Measurements from ENCODE around the gene ITGAE.

Gene ITGAE

GRCh38 chr17:3689262-3690093 lies 111.5 kb downstream of the ITGAE start:
- DNase-seq: no peak

- DNase-seq: no peak
Measured at GRCh38 chr17:3688852-3689261, 112.1 kb downstream of the ITGAE start.

GRCh38 chr17:3688027-3688553 lies 112.9 kb downstream of the ITGAE start:
- DNase-seq: no peak

DNA sequence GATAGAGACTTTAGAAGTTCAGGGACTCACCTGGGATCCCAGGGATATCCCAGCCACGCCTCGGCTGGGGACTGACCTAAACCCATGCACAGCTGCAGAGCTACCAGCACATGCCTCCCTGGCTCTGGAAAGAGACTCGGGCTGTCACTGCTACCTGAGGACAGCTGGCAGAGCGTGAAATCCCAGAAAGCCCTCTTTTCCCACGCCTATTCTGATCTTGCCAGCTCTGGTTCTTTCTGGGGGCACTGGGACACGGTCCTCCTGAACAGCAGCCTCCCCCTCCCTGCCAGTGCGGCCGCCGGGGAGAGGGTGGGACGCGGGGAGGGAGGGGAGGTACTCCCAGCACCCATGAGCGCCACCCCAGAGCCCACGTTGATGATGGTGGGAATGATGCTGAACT lies 115.8 kb downstream of the ITGAE start:
- DNase-seq: no peak

DNA sequence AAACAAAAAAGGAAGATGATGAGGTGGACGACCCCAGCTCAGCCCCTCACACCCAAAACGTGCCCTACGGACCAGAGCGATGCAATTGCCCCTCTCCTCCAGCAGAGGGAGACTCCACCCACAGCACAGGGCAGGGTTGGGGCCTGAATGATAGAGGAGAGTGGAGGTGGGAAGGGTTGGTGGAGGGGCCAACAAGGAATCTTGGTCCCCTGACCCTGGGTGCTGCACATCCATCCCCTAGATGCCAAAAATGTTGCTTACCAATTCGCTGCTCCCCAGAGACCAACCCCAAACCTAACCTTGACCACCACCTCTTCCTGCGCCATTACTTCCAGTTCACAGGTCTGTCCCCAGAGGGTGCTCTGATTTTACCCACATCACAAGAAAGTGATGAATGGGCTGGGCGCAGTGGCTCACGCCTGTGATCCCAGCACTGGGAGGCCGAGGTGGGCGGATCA lies 117.9 kb downstream of the ITGAE start:
- DNase-seq: no peak

DNA sequence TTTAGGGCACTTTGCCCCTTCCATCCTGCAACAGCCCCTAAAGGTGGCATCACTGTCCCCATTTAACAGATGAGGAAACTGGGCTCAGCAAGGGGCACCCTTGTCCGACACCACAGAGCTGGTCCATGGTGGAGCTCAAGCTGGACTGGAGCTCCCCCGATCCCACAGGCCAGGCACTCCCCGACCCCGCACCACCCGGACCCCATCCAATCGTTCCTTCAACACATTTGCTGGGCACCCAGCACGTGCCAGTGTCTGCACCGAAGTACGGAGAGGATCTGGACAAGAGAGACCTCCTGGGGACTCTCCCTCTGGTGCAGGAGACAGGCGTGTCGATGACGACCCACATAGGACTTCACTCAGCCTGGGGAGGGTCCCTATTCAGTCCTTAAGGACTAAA lies 119.0 kb downstream of the ITGAE start:
- no peak for DNase-seq

- DNase-seq: no peak
Measured at GRCh38 chr17:3681565-3681964, 119.4 kb downstream of the ITGAE start.

- no peak for DNase-seq
Measured at GRCh38 chr17:3681057-3681456, 119.9 kb downstream of the ITGAE start.

GRCh38 chr17:3679531-3680126 lies 121.4 kb downstream of the ITGAE start:
- DNase-seq: no peak

DNA sequence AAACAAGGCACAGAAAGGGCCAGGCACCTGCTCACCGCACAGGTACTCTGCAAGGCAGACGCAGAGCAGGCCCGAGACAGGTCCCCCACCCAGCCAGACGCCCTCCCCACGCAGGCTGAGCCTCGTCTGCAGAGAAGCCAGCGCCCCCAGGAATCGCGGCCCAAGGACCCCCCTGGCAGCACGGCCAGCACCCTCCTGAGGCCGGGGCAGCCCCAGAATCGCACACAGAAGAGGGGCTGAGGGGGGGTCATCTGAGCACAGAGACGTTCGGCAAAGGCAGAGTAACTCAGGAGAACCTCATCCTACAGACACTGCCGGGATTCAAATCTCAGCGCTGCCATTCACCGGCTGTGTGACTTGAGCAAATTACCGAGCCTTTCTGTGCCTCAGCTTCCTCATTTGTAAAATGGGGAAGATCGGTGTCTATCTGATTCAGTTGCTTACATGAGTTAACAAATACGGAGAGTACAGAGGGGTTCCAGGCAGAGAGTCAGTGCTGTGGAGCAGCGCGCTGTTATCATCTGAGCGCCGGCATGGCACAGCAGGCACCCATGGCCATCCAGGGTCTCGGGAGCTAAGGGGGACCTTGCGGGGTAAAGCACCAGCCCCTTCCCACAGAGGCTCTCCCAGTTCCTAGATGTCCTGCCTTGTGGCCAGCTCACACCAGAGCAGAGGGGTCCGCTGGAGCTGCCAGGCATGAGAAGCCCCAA lies 122.0 kb downstream of the ITGAE start:
- DNase-seq: no peak

GRCh38 chr17:3678095-3678820 lies 122.7 kb downstream of the ITGAE start:
- DNase-seq: no peak

DNA sequence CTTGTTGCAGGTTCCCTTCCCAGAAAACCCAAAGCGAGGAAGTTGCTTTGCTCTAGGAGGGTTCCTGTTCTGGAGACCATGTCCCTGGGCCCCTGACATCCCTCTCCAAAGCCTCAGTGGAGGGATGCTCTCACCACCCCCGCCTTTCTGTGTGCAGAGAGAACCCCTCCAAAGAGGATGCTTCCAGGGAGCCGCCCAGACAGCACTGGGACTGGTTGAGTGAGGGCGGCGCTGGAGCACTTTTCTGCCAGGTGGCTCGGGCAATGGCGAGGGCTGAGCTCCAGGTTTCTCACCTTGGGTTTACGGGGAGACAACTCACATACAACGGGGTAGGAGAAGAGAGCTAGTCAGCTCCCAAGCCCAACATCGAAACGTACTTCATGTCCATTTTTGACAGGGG lies 125.1 kb downstream of the ITGAE start:
- DNase-seq: no peak

- no peak for DNase-seq
Measured at GRCh38 chr17:3672571-3672970, 128.4 kb downstream of the ITGAE start.

- DNase-seq: no peak
Measured at GRCh38 chr17:3669548-3669947, 131.4 kb downstream of the ITGAE start.

- no peak for DNase-seq
Measured at GRCh38 chr17:3669085-3669347, 132.0 kb downstream of the ITGAE start.

- DNase-seq: peak; percentile 94
Measured at GRCh38 chr17:3668279-3669084, 132.5 kb downstream of the ITGAE start, which contains the start of the genes EMC6 and TAX1BP3. Gene EMC6, plus strand, starts transcription at chr17:3668812. Its CDS starts 335 bp downstream, at chr17:3669147. Gene TAX1BP3, minus strand, starts transcription at chr17:3668578. Its CDS starts 52 bp downstream, at chr17:3668526.

GRCh38 chr17:3667366-3668278 lies 133.4 kb downstream of the ITGAE start:
- DNase-seq: peak; percentile 46

GRCh38 chr17:3666516-3666915 lies 134.5 kb downstream of the ITGAE start:
- no peak for DNase-seq

- DNase-seq: no peak
Measured at GRCh38 chr17:3665834-3666233, 135.2 kb downstream of the ITGAE start.

All from NCI-H1048 (cell line).